Kidney (tissue), 22 donors: Measurements from ENCODE around the gene NPIPB8. TPM values are rescaled to one million over a fixed set of nuclear protein-coding genes. Genes with fewer than 3 reads are reported as not detected.
A peak's percentile ranks its signal among the peaks of the same experiment; 100 is the strongest.
"Not testable (repeated sequence)": the region's sequence is repeated elsewhere in the genome, so short reads cannot be mapped to it uniquely, and the experiment has no call there.

ENCODE experiments used
- DNase-seq, 5 donors: peaks; one replicate each; pipeline ENCODE4 v3.0.0-alpha.2; 2013 to 2020
- FAIRE-seq: peaks from 2 replicates; lab custom pipeline; 2012; peaks lifted over from hg19 to GRCh38; lab: Jason Lieb, UNC
- H3K27ac ChIP-seq, 2 donors: one replicate each; pipeline ENCODE4 v1.7.0; 2013; ENCODE audit warnings: low read depth in 2 of 2, low read length in 2 of 2, inconsistent platforms in 1 of 2
- H3K27me3 ChIP-seq: one replicate; pipeline ENCODE4 v1.7.1; 2013; ENCODE audit warnings: low read length, inconsistent platforms; ENCODE audit not compliant: control insufficient read depth, insufficient read depth
- H3K36me3 ChIP-seq, 3 donors: one replicate each; pipeline versions ENCODE4 v1.7.0 to v1.7.1; 2013; ENCODE audit warnings: low read length in 3 of 3, control low read depth in 1 of 3, inconsistent platforms in 1 of 3; ENCODE audit not compliant: insufficient read depth in 3 of 3, control insufficient read depth in 2 of 3
- H3K4me1 ChIP-seq, 3 donors: one replicate each; pipeline versions ENCODE4 v1.7.0 to v1.7.1; 2013; ENCODE audit warnings: low read length in 3 of 3, inconsistent platforms in 1 of 3, low read depth in 1 of 3; ENCODE audit not compliant: control insufficient read depth in 2 of 3, insufficient read depth in 2 of 3
- H3K4me3 ChIP-seq, 3 donors: one replicate each; pipeline versions ENCODE4 v1.7.0 to v1.8.1; 2013; ENCODE audit warnings: low read length in 3 of 3, control low read depth in 1 of 3, inconsistent platforms in 1 of 3
- H3K9ac ChIP-seq, 3 donors: one replicate each; pipeline versions ENCODE4 v1.7.0 to v1.7.1; 2013; ENCODE audit warnings: low read length in 3 of 3, control low read depth in 1 of 3, inconsistent platforms in 1 of 3
- H3K9me3 ChIP-seq, 3 donors: one replicate each; pipeline versions ENCODE4 v1.7.0 to v1.7.1; 2013; ENCODE audit warnings: low read length in 3 of 3, control low read depth in 1 of 3, inconsistent platforms in 1 of 3; ENCODE audit not compliant: control insufficient read depth in 2 of 3, insufficient read depth in 1 of 3
- CTCF ChIP-seq: IDR thresholded peaks from 3 replicates; pipeline ENCODE4 v1.5.1; 2012; ENCODE audit warnings: mild to moderate bottlenecking, moderate library complexity, borderline replicate concordance; ENCODE audit not compliant: insufficient read depth; ENCODE audit errors: extremely low read depth
- intact Hi-C: fragments of 100-400 bp; cut with DNase I; formaldehyde crosslinking; loops from one replicate; pipeline ENCODE4 v1.11.1; 2022
- long read RNA-seq, 10 donors: library from polyadenylated mRNA in 1 of 10; unstranded in 1 of 10; transcript quantifications; one replicate each; pipeline ENCODE4 v2.0.0 and lab custom pipeline, GENCODE V29; 2021 to 2026
- polyA plus RNA-seq: library from polyadenylated mRNA; stranded (reverse); fragments of 350-450 nt; fragmentation: Illumina TruSeq; extraction: RNeasy Lipid Tissue Mini Kit (QIAGEN cat#74804); gene quantifications from one replicate; pipeline ENCODE4 v1.2.3, GENCODE V29; 2014; ENCODE audit warnings: low read depth, low replicate concordance; ENCODE audit not compliant: insufficient read depth
- total RNA-seq: library from RNA; stranded (reverse); fragmentation: NEBNext Ultra II Directional; extraction: Animal tissue kit (Norgen Biotek cat#: 25700); gene quantifications from one replicate; pipeline ENCODE4 v1.2.1, GENCODE V29; 2021
- donor health status: control.
- donor health status: control.
- donor health status: control.
- donor health status: control.
- donor health status: control.
- donor health status: DM: yes; HTN: yes; CAD: no.
- donor health status: Normal renal cell carcinoma (clear cell type).

NPIPB8 gene
- 2.0 TPM for total RNA-seq
- polyA plus RNA-seq: not detected
- long read RNA-seq, donor 1: 0 reads
- long read RNA-seq, donor 2: 0 reads
- long read RNA-seq, donor 3: 0 reads
- long read RNA-seq, donor 4, partial matches to known transcripts: 0 of 13 reads
- long read RNA-seq, donor 4, other reads (novel, unspliced or antisense): 13 of 13 reads
- long read RNA-seq, donor 5: 0 reads
- long read RNA-seq, donor 6: 0 reads
- long read RNA-seq, donor 7: 0 reads
- long read RNA-seq, donor 8: 0 reads
- long read RNA-seq, donor 9: 0 reads
- long read RNA-seq, donor 10: 0 reads

DNA sequence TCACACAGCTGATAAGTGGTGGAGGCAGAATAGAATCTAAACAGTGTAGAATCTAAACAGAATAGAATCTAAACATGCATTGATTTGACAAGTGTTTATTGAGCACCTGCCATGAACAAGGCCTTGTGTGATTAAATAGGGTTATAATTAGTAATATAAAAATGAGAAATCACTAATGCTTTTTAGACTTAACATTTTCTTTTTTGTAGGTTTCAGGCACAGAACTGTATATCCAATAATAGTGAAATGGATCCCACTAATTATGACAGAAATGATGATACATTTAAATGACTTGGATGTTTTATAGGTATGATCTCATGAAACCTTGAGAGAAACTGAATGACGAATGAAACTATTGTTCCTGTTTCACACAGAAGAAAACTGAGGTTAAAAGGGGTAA is at the start of gene NPIPB8:
TSS of gene NPIPB8 (plus strand) at position 301 of the 400 bp plus-strand sequence. CDS start 296 bp downstream, outside the sequence.
- DNase-seq, H3K36me3 ChIP-seq, H3K4me3 ChIP-seq, intact Hi-C loops, FAIRE-seq, H3K27me3 ChIP-seq, H3K9me3 ChIP-seq, H3K4me1 ChIP-seq, H3K27ac ChIP-seq, H3K9ac ChIP-seq: not testable (repeated sequence)

DNA sequence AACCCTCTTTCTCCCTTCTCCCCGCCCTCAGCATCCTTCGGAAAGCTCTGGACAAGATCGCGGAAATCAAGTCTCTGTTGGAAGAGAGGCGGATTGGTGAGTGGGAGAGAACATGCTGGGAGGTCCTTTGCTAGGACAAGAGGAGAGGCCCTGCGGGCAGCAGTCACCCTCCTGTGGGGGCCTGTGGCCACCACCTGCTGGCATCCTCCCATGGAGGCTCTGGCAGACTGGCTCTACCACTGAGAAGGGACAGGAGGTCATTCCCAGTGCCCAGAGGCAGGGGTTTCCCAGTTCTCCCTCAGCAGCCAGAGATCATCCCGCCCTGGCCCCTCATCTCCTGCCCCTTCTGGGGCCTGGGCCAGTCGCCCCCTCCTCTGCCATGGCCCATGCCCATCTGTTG is 48.8 kb upstream of the NPIPB8 start:
- H3K9ac ChIP-seq: no peak overlapping the region
- intact Hi-C loops: no loop called here
- FAIRE-seq (no peak), DNase-seq (peak in 1 of 5 donors; percentile 45)
- no peak overlapping the region for H3K27ac ChIP-seq
- H3K36me3 ChIP-seq: peaks cover 0 to 18% (median 16%) of the 10 kb centered on the region in 3 donors
- no peak for TF ChIP-seq CTCF
- no peaks in the 10 kb centered on the region for H3K9me3 ChIP-seq
- no peak overlapping the region for H3K4me3 ChIP-seq
- no peaks in the 10 kb centered on the region for H3K4me1 ChIP-seq
- H3K27me3 ChIP-seq: no peaks in the 10 kb centered on the region

DNA sequence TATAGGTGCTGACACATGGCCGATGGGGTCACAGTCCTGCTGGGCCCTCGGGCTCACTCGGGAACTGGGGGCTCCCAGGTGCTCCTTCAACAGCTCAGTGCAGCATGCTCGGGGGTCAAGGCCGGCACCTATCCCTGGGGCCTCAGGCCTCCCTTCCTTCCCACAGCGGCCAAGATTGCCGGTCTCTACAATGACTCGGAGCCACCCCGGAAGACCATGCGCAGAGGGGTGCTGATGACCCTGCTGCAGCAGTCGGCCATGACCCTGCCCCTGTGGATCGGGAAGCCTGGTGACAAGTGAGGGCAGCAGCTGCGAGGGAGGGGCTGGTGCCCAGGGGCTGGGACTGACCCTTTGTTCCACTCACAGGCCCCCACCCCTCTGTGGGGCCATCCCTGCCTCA is 47.9 kb upstream of the NPIPB8 start:
- H3K9ac ChIP-seq: no peak overlapping the region
- H3K27me3 ChIP-seq: no peaks in the 10 kb centered on the region
- H3K4me3 ChIP-seq: no peak overlapping the region
- DNase-seq (peak in 1 of 5 donors; percentile 69), FAIRE-seq (no peak)
- H3K9me3 ChIP-seq: no peaks in the 10 kb centered on the region
- TF ChIP-seq CTCF: no peak
- no peak overlapping the region for H3K27ac ChIP-seq
- H3K4me1 ChIP-seq: no peaks in the 10 kb centered on the region
- peaks cover 0 to 18% (median 16%) of the 10 kb centered on the region in 3 donors for H3K36me3 ChIP-seq
- intact Hi-C loops: no loop called here

- H3K27me3 ChIP-seq: no peaks in the 10 kb centered on the region
- no peak overlapping the region for H3K27ac ChIP-seq
- no peaks in the 10 kb centered on the region for H3K9me3 ChIP-seq
- no peaks in the 10 kb centered on the region for H3K4me1 ChIP-seq
- peaks cover 0 to 13% (median 12%) of the 10 kb centered on the region in 3 donors for H3K36me3 ChIP-seq
- no peak overlapping the region for H3K9ac ChIP-seq
- H3K4me3 ChIP-seq: no peak overlapping the region
- peak in 1 of 5 donors; percentile 56 for DNase-seq
- TF ChIP-seq CTCF: no peak
- FAIRE-seq: no peak
- intact Hi-C loops: no loop called here
These were observed 47.2 kb upstream of the NPIPB8 start for GRCh38 chr16:28590384-28591340.
